ENCODE measurements around the gene ANO3.

DNA sequence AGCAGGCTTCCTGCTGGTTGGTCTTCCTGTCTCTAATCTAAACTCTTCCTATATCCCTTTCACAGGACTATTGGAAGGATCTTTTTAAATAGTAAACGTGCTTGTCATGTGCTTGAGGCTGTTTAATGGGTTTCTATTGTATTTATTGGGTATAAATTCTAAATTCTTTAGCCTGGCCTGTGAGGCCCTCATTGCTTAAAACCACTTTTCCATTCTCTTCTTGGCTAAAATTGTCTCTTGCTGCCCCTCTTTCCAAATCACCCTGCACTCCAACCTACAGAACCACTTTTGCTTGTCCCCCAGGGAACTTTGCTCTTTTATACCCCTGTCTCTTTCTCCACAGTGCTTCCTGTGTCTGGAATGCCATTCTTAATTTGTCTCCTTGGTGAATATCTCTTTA is 286.5 kb downstream of the ANO3 start:
- TF ChIP-seq, protein P1, sequence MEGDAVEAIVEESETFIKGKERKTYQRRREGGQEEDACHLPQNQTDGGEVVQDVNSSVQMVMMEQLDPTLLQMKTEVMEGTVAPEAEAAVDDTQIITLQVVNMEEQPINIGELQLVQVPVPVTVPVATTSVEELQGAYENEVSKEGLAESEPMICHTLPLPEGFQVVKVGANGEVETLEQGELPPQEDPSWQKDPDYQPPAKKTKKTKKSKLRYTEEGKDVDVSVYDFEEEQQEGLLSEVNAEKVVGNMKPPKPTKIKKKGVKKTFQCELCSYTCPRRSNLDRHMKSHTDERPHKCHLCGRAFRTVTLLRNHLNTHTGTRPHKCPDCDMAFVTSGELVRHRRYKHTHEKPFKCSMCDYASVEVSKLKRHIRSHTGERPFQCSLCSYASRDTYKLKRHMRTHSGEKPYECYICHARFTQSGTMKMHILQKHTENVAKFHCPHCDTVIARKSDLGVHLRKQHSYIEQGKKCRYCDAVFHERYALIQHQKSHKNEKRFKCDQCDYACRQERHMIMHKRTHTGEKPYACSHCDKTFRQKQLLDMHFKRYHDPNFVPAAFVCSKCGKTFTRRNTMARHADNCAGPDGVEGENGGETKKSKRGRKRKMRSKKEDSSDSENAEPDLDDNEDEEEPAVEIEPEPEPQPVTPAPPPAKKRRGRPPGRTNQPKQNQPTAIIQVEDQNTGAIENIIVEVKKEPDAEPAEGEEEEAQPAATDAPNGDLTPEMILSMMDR (IDR thresholded peaks at IDR 0.05; ENCODE audit: extremely low read depth in 1 of 2, insufficient read depth in 1 of 2, low read depth in 1 of 2, low read length in 2 of 2), result no peak
- TF ChIP-seq JUN (IDR thresholded peaks at IDR 0.05; ENCODE audit: borderline replicate concordance, insufficient read depth, insufficient read length, low read depth) (no peak), POLR2A (IDR thresholded peaks at IDR 0.05; ENCODE audit: low read depth, low read length) (no peak), POLR2AphosphoS5 (IDR thresholded peaks at IDR 0.05; ENCODE audit: insufficient read depth, low read depth, low read length) (no peak), MYC (IDR thresholded peaks at IDR 0.05; ENCODE audit: low read depth, low read length) (no peak), MAX (IDR thresholded peaks at IDR 0.05; ENCODE audit: insufficient read depth, insufficient read length) (no peak), EZH2 (IDR thresholded peaks at IDR 0.05; ENCODE audit: borderline replicate concordance, low read depth, low read length, severe bottlenecking) (no peak), GATA2 (IDR thresholded peaks at IDR 0.05; ENCODE audit: insufficient read depth, insufficient read length, low read depth, low read length) (no peak), FOS (IDR thresholded peaks at IDR 0.05; ENCODE audit: borderline replicate concordance, insufficient read depth, low read length) (no peak)

All from endothelial cell of umbilical vein (primary cell).